HFFc6 (cell line): ENCODE results near the gene WWC1. TPM values are rescaled to one million over a fixed set of nuclear protein-coding genes. Genes with fewer than 3 reads are reported as not detected.

Experiments
- DNase-seq: peaks from one replicate; pipeline ENCODE4 v3.0.0-alpha.2; 2018
- H3K27ac Mint-ChIP-seq: 2 replicates; pipeline ENCODE4 v1.8.0; 2020; ENCODE audit warnings: mild to moderate bottlenecking, mixed read lengths
- H3K27me3 Mint-ChIP-seq: 2 replicates; pipeline ENCODE4 v1.8.0; 2021; ENCODE audit warnings: mild to moderate bottlenecking, moderate library complexity, mixed read lengths; ENCODE audit not compliant: insufficient read depth
- H3K36me3 Mint-ChIP-seq: 2 replicates; pipeline ENCODE4 v1.8.0; 2021; ENCODE audit warnings: low read depth, mixed read lengths
- H3K4me1 Mint-ChIP-seq: 2 replicates; pipeline ENCODE4 v1.8.0; 2020; ENCODE audit warnings: low read depth, mixed read lengths
- H3K4me3 Mint-ChIP-seq: 2 replicates; pipeline ENCODE4 v1.8.0; 2020; ENCODE audit warnings: mild to moderate bottlenecking, moderate library complexity, mixed read lengths
- H3K9me3 Mint-ChIP-seq: 2 replicates; pipeline ENCODE4 v1.8.0; 2020; ENCODE audit warnings: mild to moderate bottlenecking, mixed read lengths
- CTCF ChIP-seq: fragments of 200-600 bp; sonication (generic); IDR thresholded peaks from 2 replicates; pipeline ENCODE4 v1.5.0; 2021; ENCODE audit warnings: antibody characterized with exemption, mild to moderate bottlenecking
- total RNA-seq, 6 experiments: library from RNA; stranded (reverse); fragmentation: NEBNext Ultra II Directional; extraction: Animal tissue kit (Norgen Biotek cat#: 25700); gene quantifications; 2 replicates in 1 of 6; 3 replicates in 5 of 6; pipeline ENCODE4 v1.2.3, GENCODE V29; 2021

WWC1 gene
- total RNA-seq, 6 experiments from 2014 or later = 3.3 to 8.4 (median 7.2) TPM

- TF ChIP-seq CTCF = no peak
- no peaks in the 10 kb centered on the region for H3K36me3 Mint-ChIP-seq
- H3K27ac Mint-ChIP-seq = no peak overlapping the region
- H3K27me3 Mint-ChIP-seq = no peaks in the 10 kb centered on the region; the same call in 1 of the 2 replicates
- peaks cover 10% of the 10 kb centered on the region for H3K4me1 Mint-ChIP-seq
- no peaks in the 10 kb centered on the region for H3K9me3 Mint-ChIP-seq
- H3K4me3 Mint-ChIP-seq = no peak overlapping the region
- DNase-seq = no peak
These were observed 132.5 kb downstream of the WWC1 start for GRCh38 chr5:168423971-168424370.

GRCh38 chr5:168424594-168425323 is 133.3 kb downstream of the WWC1 start:
- Mint-ChIP-seq H3K27me3 (no peaks in the 10 kb centered on the region; the same call in 1 of the 2 replicates), H3K9me3 (no peaks in the 10 kb centered on the region), H3K27ac (no peak overlapping the region), H3K4me1 (peaks cover 10% of the 10 kb centered on the region), H3K4me3 (no peak overlapping the region), H3K36me3 (no peaks in the 10 kb centered on the region)
- no peak for TF ChIP-seq CTCF
- DNase-seq = peak; percentile 5

GRCh38 chr5:168426007-168426863 is 134.8 kb downstream of the WWC1 start:
- H3K9me3 Mint-ChIP-seq = no peaks in the 10 kb centered on the region
- DNase-seq = no peak
- H3K27ac Mint-ChIP-seq = no peak overlapping the region
- peaks cover 10% of the 10 kb centered on the region for H3K4me1 Mint-ChIP-seq
- no peak for TF ChIP-seq CTCF
- H3K36me3 Mint-ChIP-seq = no peaks in the 10 kb centered on the region; the same call in 1 of the 2 replicates
- H3K4me3 Mint-ChIP-seq = no peak overlapping the region
- H3K27me3 Mint-ChIP-seq = peaks cover under 1% of the 10 kb centered on the region; the same call in 1 of the 2 replicates

- H3K4me1 Mint-ChIP-seq = peaks cover 10% of the 10 kb centered on the region
- DNase-seq = no peak
- no peak overlapping the region for H3K27ac Mint-ChIP-seq
- H3K4me3 Mint-ChIP-seq = no peak overlapping the region
- H3K27me3 Mint-ChIP-seq = peaks cover 2% of the 10 kb centered on the region; the same call in 1 of the 2 replicates
- no peaks in the 10 kb centered on the region for H3K9me3 Mint-ChIP-seq
- no peak for TF ChIP-seq CTCF
- H3K36me3 Mint-ChIP-seq = no peaks in the 10 kb centered on the region; the same call in 1 of the 2 replicates
These were observed 135.4 kb downstream of the WWC1 start for GRCh38 chr5:168426864-168427172.

GRCh38 chr5:168427224-168427623 is 135.8 kb downstream of the WWC1 start:
- no peak for TF ChIP-seq CTCF
- no peak overlapping the region for H3K4me3 Mint-ChIP-seq
- no peaks in the 10 kb centered on the region; the same call in 1 of the 2 replicates for H3K36me3 Mint-ChIP-seq
- DNase-seq = no peak
- H3K27me3 Mint-ChIP-seq = peaks cover 2% of the 10 kb centered on the region; the same call in 1 of the 2 replicates
- peaks cover 10% of the 10 kb centered on the region for H3K4me1 Mint-ChIP-seq
- no peak overlapping the region for H3K27ac Mint-ChIP-seq
- no peaks in the 10 kb centered on the region for H3K9me3 Mint-ChIP-seq
